ENCODE measurements around the gene UVRAG.

UVRAG gene

GRCh38 chr11:75858613-75859012, 43.6 kb downstream of the UVRAG start:
- Histone ChIP-seq H3F3A (ENCODE audit: insufficient read depth) (no peaks in the 10 kb centered on the region), H3K9me3 (ENCODE audit: insufficient read depth, low read length) (no peaks in the 10 kb centered on the region), H3K9ac (ENCODE audit: low read length) (no peak overlapping the region), H3K9me2 (replicated peaks; ENCODE audit: insufficient read depth, low read length) (no peaks in the 10 kb centered on the region), H3K79me2 (ENCODE audit: insufficient read depth, low read length) (peaks cover 72% of the 10 kb centered on the region), H2AFZ (ENCODE audit: low read depth, low read length, severe bottlenecking) (no peak overlapping the region), H4K20me1 (ENCODE audit: low read depth, low read length) (peaks cover 10% of the 10 kb centered on the region), H3K4me3 (ENCODE audit: insufficient read depth, low read length, poor library complexity, severe bottlenecking) (no peak overlapping the region), H3K4me2 (ENCODE audit: low read depth, low read length, poor library complexity, severe bottlenecking) (no peak overlapping the region), H3K36me3 (ENCODE audit: low read length) (peaks cover 8% of the 10 kb centered on the region; the same call in 1 of the 2 replicates), H3K27ac (ENCODE audit: low read depth, low read length) (no peak overlapping the region), H3K27me3 (ENCODE audit: low read length) (no peaks in the 10 kb centered on the region)
- no peak for TF ChIP-seq CTCF (IDR thresholded peaks at IDR 0.05; ENCODE audit: insufficient read depth, low read length, poor library complexity, severe bottlenecking)
- no peak for TF ChIP-seq EZH2phosphoT487 (conservative IDR thresholded peaks at IDR 0.05; ENCODE audit: low read length)

GRCh38 chr11:75859614-75860013, 44.6 kb downstream of the UVRAG start:
- peaks cover 10% of the 10 kb centered on the region for H4K20me1 ChIP-seq (ENCODE audit: low read depth, low read length)
- no peaks in the 10 kb centered on the region for H3K27me3 ChIP-seq (ENCODE audit: low read length)
- H3K79me2 ChIP-seq (ENCODE audit: insufficient read depth, low read length): peaks cover 73% of the 10 kb centered on the region

GRCh38 chr11:75862437-75862836, 47.4 kb downstream of the UVRAG start:
- no peaks in the 10 kb centered on the region for H3K9me2 ChIP-seq (replicated peaks; ENCODE audit: insufficient read depth, low read length)
- peaks cover 7% of the 10 kb centered on the region for H4K20me1 ChIP-seq (ENCODE audit: low read depth, low read length)
- H3F3A ChIP-seq (ENCODE audit: insufficient read depth): peaks cover 15% of the 10 kb centered on the region; the same call in 1 of the 2 replicates
- TF ChIP-seq CTCF (IDR thresholded peaks at IDR 0.05; ENCODE audit: insufficient read depth, low read length, poor library complexity, severe bottlenecking) (no peak), EZH2phosphoT487 (conservative IDR thresholded peaks at IDR 0.05; ENCODE audit: low read length) (no peak)
- H3K27ac ChIP-seq (ENCODE audit: low read depth, low read length): no peak overlapping the region
- no peak overlapping the region for H2AFZ ChIP-seq (ENCODE audit: low read depth, low read length, severe bottlenecking)
- peaks cover 10% of the 10 kb centered on the region; the same call in 1 of the 2 replicates for H3K36me3 ChIP-seq (ENCODE audit: low read length)
- H3K9me3 ChIP-seq (ENCODE audit: insufficient read depth, low read length): no peaks in the 10 kb centered on the region
- H3K4me2 ChIP-seq (ENCODE audit: low read depth, low read length, poor library complexity, severe bottlenecking): no peak overlapping the region
- H3K9ac ChIP-seq (ENCODE audit: low read length): no peak overlapping the region
- H3K4me3 ChIP-seq (ENCODE audit: insufficient read depth, low read length, poor library complexity, severe bottlenecking): no peak overlapping the region
- H3K79me2 ChIP-seq (ENCODE audit: insufficient read depth, low read length): peaks cover 59% of the 10 kb centered on the region
- no peaks in the 10 kb centered on the region for H3K27me3 ChIP-seq (ENCODE audit: low read length)

More at GRCh38 chr11:75859614-75860013, 44.6 kb downstream of the UVRAG start:
- no peak overlapping the region for H3K4me3 ChIP-seq (ENCODE audit: insufficient read depth, low read length, poor library complexity, severe bottlenecking)
- H3K4me2 ChIP-seq (ENCODE audit: low read depth, low read length, poor library complexity, severe bottlenecking): no peak overlapping the region
- no peak overlapping the region for H3K27ac ChIP-seq (ENCODE audit: low read depth, low read length)
- TF ChIP-seq CTCF (IDR thresholded peaks at IDR 0.05; ENCODE audit: insufficient read depth, low read length, poor library complexity, severe bottlenecking) (no peak), EZH2phosphoT487 (conservative IDR thresholded peaks at IDR 0.05; ENCODE audit: low read length) (no peak)
- no peak overlapping the region for H2AFZ ChIP-seq (ENCODE audit: low read depth, low read length, severe bottlenecking)
- no peak overlapping the region for H3K9ac ChIP-seq (ENCODE audit: low read length)
- H3K9me3 ChIP-seq (ENCODE audit: insufficient read depth, low read length): no peaks in the 10 kb centered on the region
- H3K9me2 ChIP-seq (replicated peaks; ENCODE audit: insufficient read depth, low read length): no peaks in the 10 kb centered on the region
- H3F3A ChIP-seq (ENCODE audit: insufficient read depth): peaks cover 3% of the 10 kb centered on the region; the same call in 1 of the 2 replicates
- H3K36me3 ChIP-seq (ENCODE audit: low read length): peaks cover 10% of the 10 kb centered on the region; the same call in 1 of the 2 replicates
